ENCODE results near the gene RAB27B. TPM values are rescaled to one million over a fixed set of nuclear protein-coding genes. Genes with fewer than 3 reads are reported as not detected.

The RAB27B gene
- total and polyA plus RNA-seq, 2 of the 8 experiments (the other 6 are each of a cell fraction or from before 2014, with no cell fraction given): 0.05 to 0.60 TPM

DNA sequence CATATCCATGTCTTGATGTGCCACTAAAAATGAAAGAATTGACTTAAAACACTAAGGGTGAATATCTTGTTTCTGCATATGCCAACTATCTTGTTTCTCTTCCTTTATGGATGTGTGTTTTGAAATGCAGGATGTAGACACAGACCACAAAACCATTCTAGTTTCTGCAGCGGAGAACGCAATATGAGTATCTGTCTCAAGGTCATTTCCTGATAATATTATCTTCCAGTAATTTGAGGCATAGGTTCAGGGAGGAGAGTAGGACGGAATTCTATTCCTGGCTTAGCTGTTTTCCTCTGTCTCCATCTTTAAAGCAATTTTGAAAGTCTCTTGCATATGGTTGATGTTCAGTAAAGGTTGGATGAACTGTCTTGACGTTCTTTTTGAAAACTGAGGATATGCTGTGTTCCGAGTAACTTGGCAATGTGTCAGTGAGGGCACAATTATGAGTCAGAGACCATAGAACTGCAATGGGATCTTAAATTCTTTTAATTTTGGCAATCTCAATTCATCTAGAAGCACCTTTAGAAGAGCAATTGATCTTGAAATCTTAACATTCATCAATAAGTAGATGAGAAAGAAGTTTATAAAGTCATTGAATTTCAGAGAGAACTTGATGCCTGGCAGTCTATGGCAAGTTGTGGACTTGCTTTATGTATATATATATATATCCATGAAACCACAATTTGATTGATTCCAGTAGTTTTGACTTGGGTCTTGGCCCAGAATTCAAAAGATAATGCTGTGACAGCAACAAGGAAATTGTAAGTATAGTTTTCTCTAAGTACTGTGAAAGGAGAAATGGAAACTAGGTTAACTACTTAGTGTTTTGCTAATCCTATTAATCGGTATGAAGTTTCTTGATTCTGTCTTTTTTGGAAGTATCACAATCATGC, 24.8 kb downstream of the RAB27B start:
- no peak overlapping the region for H3K56ac ChIP-seq (replicated peaks; ENCODE audit: insufficient read length, low read depth, low read length)
- H3K79me1 ChIP-seq (ENCODE audit: low read depth, low read length): no peaks in the 10 kb centered on the region
- DNase-seq (ENCODE audit: low read depth in 1 of 2, low spot score in 2 of 2): no peak
- no peak overlapping the region for H2BK120ac ChIP-seq (replicated peaks; ENCODE audit: low read depth, low read length)
- no peaks in the 10 kb centered on the region for H3K27me3 ChIP-seq (replicated peaks in 1 of 4; ENCODE audit: control insufficient read depth in 3 of 4, extremely low read depth in 1 of 4, insufficient read depth in 3 of 4, low read length in 3 of 4)
- no peak overlapping the region for H2BK12ac ChIP-seq (ENCODE audit: low read depth, low read length)
- ChIA-PET POLR2A (ENCODE audit: partially characterized antibody) (no interaction called here), CTCF (ENCODE audit: partially characterized antibody) (no interaction called here)
- H2BK20ac ChIP-seq (ENCODE audit: low read length): no peak overlapping the region
- H4K5ac ChIP-seq (ENCODE audit: insufficient read length, low read depth, low read length): no peak overlapping the region
- no peak overlapping the region for H3K18ac ChIP-seq (ENCODE audit: extremely low read depth, low read length)
- no peak for FAIRE-seq
- no peak overlapping the region for H4K8ac ChIP-seq (ENCODE audit: extremely low read depth, insufficient read depth, low read length)
- no peak overlapping the region for H2BK5ac ChIP-seq (ENCODE audit: low read depth, low read length)
- no peak overlapping the region for H2AK5ac ChIP-seq (ENCODE audit: low read depth, low read length)
- 0 out of 4 replicates have a peak, but pooled peaks cover 0 to 2% of the 10 kb centered on the region in 2 experiments for H3K9me3 ChIP-seq (ENCODE audit: insufficient read depth in 2 of 2, low read depth in 1 of 2, low read length in 1 of 2)
- no peaks in the 10 kb centered on the region for H4K20me1 ChIP-seq (replicated peaks in 1 of 2; ENCODE audit: control insufficient read depth in 1 of 2, insufficient read depth in 2 of 2, low read length in 2 of 2)
- no peak overlapping the region for H3K4me3 ChIP-seq (ENCODE audit: extremely low read depth in 1 of 4, insufficient read depth in 2 of 4, low read depth in 3 of 4, low read length in 4 of 4)
- H3K79me2 ChIP-seq (ENCODE audit: control insufficient read depth in 1 of 2, insufficient read depth in 2 of 2, low read length in 2 of 2): no peaks in the 10 kb centered on the region
- no peaks in the 10 kb centered on the region for H3K36me3 ChIP-seq (ENCODE audit: control insufficient read depth in 2 of 4, insufficient read depth in 4 of 4, low read length in 3 of 4)
- H3K4me2 ChIP-seq (ENCODE audit: insufficient read depth in 1 of 2, low read depth in 2 of 2, low read length in 2 of 2): no peak overlapping the region
- no peaks in the 10 kb centered on the region for H3K4me1 ChIP-seq (replicated peaks in 1 of 4; ENCODE audit: control insufficient read depth in 3 of 4, insufficient read depth in 4 of 4, low read length in 3 of 4)
- WGBS, 2 experiments (ENCODE audit: extremely low coverage in 1 of 2, insufficient coverage in 1 of 2, insufficient read length in 1 of 2, insufficient replicate concordance in 2 of 2, low coverage in 1 of 2, low lambda C conversion rate in 2 of 2, missing lambda C conversion rate in 1 of 2): 85% methylated on average over 6 of the region's 6 CpGs; no CpG with 5 or more reads in 1 of the 2 experiments
- H2BK15ac ChIP-seq (ENCODE audit: low read length): no peak overlapping the region
- no peak overlapping the region for H3K9ac ChIP-seq (replicated peaks in 1 of 4; ENCODE audit: extremely low read depth in 1 of 4, low read depth in 3 of 4, low read length in 3 of 4)
- H3K27ac ChIP-seq (ENCODE audit: low read depth, low read length): no peak overlapping the region
- no peak overlapping the region for H3K4ac ChIP-seq (replicated peaks; ENCODE audit: insufficient read length, low read depth, low read length)
- no peak overlapping the region for H4K91ac ChIP-seq (replicated peaks; ENCODE audit: insufficient read length, low read length)
- H2AFZ ChIP-seq (ENCODE audit: low read length): no peak overlapping the region
- H3K14ac ChIP-seq (ENCODE audit: insufficient read length): no peak overlapping the region
- no peaks in the 10 kb centered on the region for H3K23me2 ChIP-seq (ENCODE audit: low read depth, low read length)
- no peak overlapping the region for H3K23ac ChIP-seq (ENCODE audit: insufficient read length)
- no peak for TF ChIP-seq GABPA (IDR thresholded peaks at IDR 0.05; ENCODE audit: borderline replicate concordance, insufficient read depth, low read length)
- no peak for TF ChIP-seq ASH2L (IDR thresholded peaks at IDR 0.05; ENCODE audit: low read length)
- TF ChIP-seq SIN3A (conservative IDR thresholded peaks at IDR 0.05 in 1 of 2, IDR thresholded peaks at IDR 0.05 in 1 of 2; ENCODE audit: low read depth in 1 of 2, low read length in 2 of 2): no peak
- TF ChIP-seq FOSL1 (IDR thresholded peaks at IDR 0.05; ENCODE audit: insufficient read depth, low read depth, low read length): no peak
- TF ChIP-seq, protein P1, sequence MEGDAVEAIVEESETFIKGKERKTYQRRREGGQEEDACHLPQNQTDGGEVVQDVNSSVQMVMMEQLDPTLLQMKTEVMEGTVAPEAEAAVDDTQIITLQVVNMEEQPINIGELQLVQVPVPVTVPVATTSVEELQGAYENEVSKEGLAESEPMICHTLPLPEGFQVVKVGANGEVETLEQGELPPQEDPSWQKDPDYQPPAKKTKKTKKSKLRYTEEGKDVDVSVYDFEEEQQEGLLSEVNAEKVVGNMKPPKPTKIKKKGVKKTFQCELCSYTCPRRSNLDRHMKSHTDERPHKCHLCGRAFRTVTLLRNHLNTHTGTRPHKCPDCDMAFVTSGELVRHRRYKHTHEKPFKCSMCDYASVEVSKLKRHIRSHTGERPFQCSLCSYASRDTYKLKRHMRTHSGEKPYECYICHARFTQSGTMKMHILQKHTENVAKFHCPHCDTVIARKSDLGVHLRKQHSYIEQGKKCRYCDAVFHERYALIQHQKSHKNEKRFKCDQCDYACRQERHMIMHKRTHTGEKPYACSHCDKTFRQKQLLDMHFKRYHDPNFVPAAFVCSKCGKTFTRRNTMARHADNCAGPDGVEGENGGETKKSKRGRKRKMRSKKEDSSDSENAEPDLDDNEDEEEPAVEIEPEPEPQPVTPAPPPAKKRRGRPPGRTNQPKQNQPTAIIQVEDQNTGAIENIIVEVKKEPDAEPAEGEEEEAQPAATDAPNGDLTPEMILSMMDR (IDR thresholded peaks at IDR 0.05; ENCODE audit: control extremely low read depth in 1 of 3, insufficient read depth in 1 of 3, low read depth in 1 of 3, low read length in 3 of 3): no peak
- no peak for TF ChIP-seq RXRA (IDR thresholded peaks at IDR 0.05; ENCODE audit: insufficient read depth, low read depth, low read length)
- TF ChIP-seq, protein P2, sequence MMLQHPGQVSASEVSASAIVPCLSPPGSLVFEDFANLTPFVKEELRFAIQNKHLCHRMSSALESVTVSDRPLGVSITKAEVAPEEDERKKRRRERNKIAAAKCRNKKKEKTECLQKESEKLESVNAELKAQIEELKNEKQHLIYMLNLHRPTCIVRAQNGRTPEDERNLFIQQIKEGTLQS (IDR thresholded peaks at IDR 0.05; ENCODE audit: insufficient read depth, low read depth, low read length): no peak
- TF ChIP-seq TCF12 (IDR thresholded peaks at IDR 0.05; ENCODE audit: low read depth, low read length): no peak
- no peak for TF ChIP-seq CREB1 (IDR thresholded peaks at IDR 0.05)
